ENCODE data around the gene PTPRT. TPM values are rescaled to one million over a fixed set of nuclear protein-coding genes. Genes with fewer than 3 reads are reported as not detected.

The PTPRT gene
- total and polyA plus RNA-seq, 10 of the 15 experiments (the other 5 are each of a cell fraction or from before 2014, with no cell fraction given) = not detected

- TF ChIP-seq BMI1 (IDR thresholded peaks at IDR 0.05; ENCODE audit: borderline replicate concordance) (no peak), SKIL (IDR thresholded peaks at IDR 0.05; ENCODE audit: low read depth, poor library complexity, severe bottlenecking) (no peak), CHD2 (IDR thresholded peaks at IDR 0.05; ENCODE audit: borderline replicate concordance, low read depth, low read length) (no peak), ETV6 (conservative IDR thresholded peaks at IDR 0.05 in 1 of 2, IDR thresholded peaks at IDR 0.05 in 1 of 2; ENCODE audit: borderline replicate concordance in 1 of 2, low read depth in 1 of 2) (no peak), NFYA (IDR thresholded peaks at IDR 0.05; ENCODE audit: borderline replicate concordance, low read depth, low read length) (no peak), PML (IDR thresholded peaks at IDR 0.05; ENCODE audit: low read length) (no peak), KDM1A (IDR thresholded peaks at IDR 0.05; ENCODE audit: borderline replicate concordance) (no peak), E2F8 (IDR thresholded peaks at IDR 0.05; ENCODE audit: low read depth, partially characterized antibody) (no peak), ESRRA (IDR thresholded peaks at IDR 0.05; ENCODE audit: low read length) (no peak)
Measured at GRCh38 chr20:42110301-42110700, 1079.4 kb downstream of the PTPRT start (continued).
